CD4-positive, alpha-beta T cell treated with Interleukin-4 for 1 hour (primary cell): ENCODE data around the gene TPST1.
"Not testable (repeated sequence)": the region's sequence is repeated elsewhere in the genome, so short reads cannot be mapped to it uniquely, and the experiment has no call there.

Source experiments
- DNase-seq, 2 donors: peaks; one replicate each; pipeline ENCODE4 v3.0.0-alpha.2; 2020 to 2022

TPST1 gene

DNA sequence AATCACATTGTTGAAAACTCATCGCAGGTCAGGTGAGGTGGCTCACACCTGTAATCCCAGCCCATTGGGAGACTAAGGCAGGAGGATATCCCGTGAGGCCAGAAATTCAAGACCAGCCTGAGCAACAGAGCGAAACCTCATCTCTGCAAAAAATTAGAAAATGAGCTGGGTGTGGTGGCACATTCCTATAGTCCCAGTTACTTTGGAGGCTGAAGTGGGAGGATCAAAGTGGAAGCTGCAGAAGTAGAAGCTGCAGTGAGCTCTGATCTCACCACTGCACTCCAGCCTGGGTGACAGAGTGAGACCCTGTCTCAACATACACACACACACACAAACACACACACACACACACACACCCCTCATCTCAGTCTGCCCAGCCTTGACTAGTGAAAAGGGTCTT lies 190.9 kb downstream of the TPST1 start:
- not testable (repeated sequence) for DNase-seq

DNA sequence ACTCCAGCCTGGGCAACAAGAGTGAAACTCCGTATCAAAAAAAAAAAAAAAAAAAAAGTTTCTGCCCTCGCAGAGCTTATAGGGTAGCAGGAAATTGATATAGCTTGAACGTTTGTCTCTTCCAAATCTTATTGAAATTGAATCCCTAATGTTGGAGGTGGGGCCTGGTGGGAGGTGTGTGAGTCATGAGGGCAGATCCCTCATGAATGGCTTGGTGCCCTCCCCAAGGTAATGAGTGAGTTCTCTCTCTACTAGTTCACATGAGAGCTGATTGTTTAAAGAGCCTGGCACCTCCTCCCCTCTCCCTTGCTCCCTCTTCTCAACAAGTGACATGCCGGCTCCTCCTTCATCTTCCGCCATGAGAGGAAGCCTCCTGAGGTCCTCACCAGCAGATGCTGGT lies 193.7 kb downstream of the TPST1 start:
- DNase-seq = not testable (repeated sequence)

DNA sequence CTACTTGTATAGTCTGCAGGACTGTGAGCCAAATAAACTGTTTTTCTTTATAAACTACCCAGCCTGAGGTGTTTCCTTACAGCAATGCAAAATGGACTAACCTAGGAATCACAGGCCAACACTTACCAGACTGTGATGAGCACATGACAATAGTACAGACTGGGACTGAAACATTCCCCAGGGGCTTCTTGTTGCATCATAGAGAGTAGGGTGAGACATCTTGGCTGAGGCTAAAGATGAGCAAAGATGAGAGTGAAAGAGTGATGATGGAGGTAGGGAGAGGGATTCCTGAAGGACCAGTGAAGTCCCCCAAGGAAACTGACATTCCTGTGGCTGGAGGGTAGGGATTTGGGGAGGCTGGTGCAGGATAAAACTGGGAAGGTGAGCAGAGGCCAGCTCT lies 194.4 kb downstream of the TPST1 start:
- no peak for DNase-seq

DNA sequence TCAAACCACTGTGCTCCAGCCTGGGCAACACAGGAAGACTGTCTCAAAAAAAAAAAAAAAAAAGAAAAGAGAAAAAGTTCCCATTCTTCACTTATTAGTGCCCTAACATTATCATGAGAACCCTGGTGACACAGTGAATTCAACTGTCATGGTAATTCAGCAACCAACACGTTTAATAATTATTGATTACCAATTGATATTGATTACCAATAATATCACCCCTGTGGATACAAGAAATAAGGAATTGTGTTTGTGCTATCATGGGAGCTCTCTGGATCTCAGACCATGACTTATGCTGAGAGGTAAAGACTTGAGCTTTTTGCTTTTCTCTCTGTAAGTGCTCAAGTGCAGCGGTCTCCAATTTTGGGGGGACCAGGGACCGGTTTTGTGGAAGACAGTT lies 195.3 kb downstream of the TPST1 start:
- no peak for DNase-seq

DNA sequence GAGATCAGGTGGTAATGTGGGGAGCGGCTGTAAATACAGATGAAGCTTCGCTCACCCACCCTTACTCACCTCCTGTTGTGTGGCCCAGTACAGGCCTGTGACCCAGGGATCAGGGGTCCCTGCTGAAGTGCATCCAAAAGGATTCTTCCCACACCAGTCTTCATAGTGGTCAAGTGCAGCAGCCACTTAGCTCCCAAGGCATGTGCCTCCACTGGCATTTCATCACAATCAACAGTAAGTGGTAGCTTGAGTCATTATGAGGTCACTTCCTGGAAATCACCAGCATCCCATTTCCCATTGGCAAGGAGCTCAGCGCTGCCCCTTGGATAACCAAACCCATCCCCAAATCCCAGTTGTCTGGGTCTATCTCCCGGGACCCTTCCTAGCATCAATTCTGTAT lies 196.0 kb downstream of the TPST1 start:
- not testable (repeated sequence) for DNase-seq

DNA sequence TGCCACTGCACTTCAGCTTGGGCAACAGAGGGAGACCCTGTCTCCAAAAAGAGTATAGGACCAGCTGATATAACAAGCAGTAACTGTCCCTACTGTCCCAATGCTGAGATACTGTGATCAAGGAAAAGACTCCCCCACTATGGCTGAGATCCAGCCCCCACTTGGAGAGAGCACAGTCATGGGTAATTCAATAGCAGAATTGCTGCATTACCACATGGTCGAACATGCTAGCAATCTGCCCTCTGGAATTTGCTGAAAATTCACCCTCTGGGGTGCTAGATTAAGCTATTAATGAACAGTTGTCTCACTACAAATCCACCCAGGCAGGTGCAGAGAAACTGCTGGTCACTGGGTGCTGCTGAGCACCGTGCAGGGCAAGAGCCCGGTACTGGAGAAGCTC lies 196.8 kb downstream of the TPST1 start:
- not testable (repeated sequence) for DNase-seq

DNA sequence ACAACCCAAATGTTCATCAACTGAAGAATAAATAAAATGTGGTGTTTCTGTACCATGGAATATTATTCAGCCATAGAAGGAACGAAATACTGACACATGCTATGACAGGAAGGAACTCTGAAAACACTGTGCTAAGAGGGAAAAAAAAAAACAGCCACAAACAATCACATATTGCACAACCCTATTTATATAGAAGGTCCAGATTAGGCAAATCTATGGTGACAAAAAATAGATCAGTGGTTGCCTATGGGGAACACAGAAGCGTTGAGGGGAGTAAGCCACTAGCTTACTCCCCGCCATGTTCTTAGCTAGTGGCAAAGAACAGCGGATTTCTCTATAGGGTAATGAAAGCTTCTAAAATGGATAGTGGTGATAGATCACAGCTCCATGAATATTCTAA lies 198.4 kb downstream of the TPST1 start:
- DNase-seq = no peak

DNA sequence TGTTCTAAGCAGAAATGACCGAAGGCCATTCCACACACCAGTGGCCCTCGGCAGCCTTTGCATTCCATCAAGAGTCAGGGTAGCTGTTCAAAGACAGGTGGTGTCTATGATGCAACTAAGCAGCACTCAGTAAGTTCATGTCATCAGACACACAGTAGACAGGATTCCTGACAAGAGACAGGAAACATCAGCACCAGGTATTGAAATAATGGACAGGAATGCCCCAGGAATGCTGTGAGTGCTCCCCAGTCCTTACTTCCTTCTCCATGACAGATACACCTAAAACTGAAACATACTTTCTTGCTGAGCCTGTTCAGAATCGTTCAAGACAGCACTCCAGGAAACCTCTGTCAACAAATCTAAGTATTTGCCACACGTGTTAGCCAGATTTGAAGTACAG lies 204.4 kb downstream of the TPST1 start:
- no peak for DNase-seq
